HCT116 (cell line): ENCODE measurements around the gene FREM1. TPM values are rescaled to one million over a fixed set of nuclear protein-coding genes. Genes with fewer than 3 reads are reported as not detected.

Experiments used
- ATAC-seq: fragments of 200-7000 bp; cut with Tn5 transposase; 2 replicates; pipeline ENCODE4 v1.9.1; 2020; ENCODE audit warnings: mild to moderate bottlenecking, moderate library complexity
- BruUV-seq: library from RNA; stranded (reverse); fragments of 400-500 nt; replicated peaks from 2 replicates; lab custom pipeline; 2021; lab: Mats Ljungman, UMichigan
- CTCF ChIA-PET: fragments of 300-600 bp; sonication (Branson Sonifier 250); formaldehyde crosslinking; loops from one replicate; lab custom pipeline; 2021; ENCODE audit warnings: antibody characterized with exemption; lab: Charles Lee
- POLR2A ChIA-PET: fragments of 300-600, 350-600 bp; sonication (Branson Sonifier 250); formaldehyde crosslinking; loops from one replicate; lab custom pipeline; 2021; ENCODE audit warnings: antibody characterized with exemption; lab: Charles Lee
- RAD21 ChIA-PET, 2 experiments: fragments of 300-600 bp; sonication (Branson Sonifier 250); formaldehyde crosslinking; loops; one replicate each; lab custom pipeline; 2023; ENCODE audit warnings: low total read pairs in 2 of 2; ENCODE audit not compliant: uncharacterized antibody in 2 of 2, unreplicated experiment in 2 of 2, low non-redundant PET in 1 of 2; lab: Charles Lee
- DNase-seq: peaks from one replicate; pipeline ENCODE4 v3.0.0-alpha.2; 2010; ENCODE audit warnings: low read depth, low spot score
- H2AFZ ChIP-seq: fragments of 200-600 bp; shearing (Covaris generic), sonication (generic); 2 replicates; pipeline ENCODE4 v1.6.1; 2017; ENCODE audit warnings: low read depth, mixed run types, mixed read lengths, antibody characterized with exemption, low read length; ENCODE audit not compliant: poor library complexity, severe bottlenecking
- H3K27ac ChIP-seq: 2 replicates; pipeline ENCODE4 v1.5.1; 2012; ENCODE audit warnings: low read depth, low read length
- H3K27me3 ChIP-seq: fragments of 200-600 bp; sonication (generic); 2 replicates; pipeline ENCODE4 v1.6.1; 2016; ENCODE audit warnings: mixed run types, low read length, mixed read lengths; ENCODE audit not compliant: insufficient read depth
- H3K36me3 ChIP-seq, 2 experiments: fragments of 200-500 bp in 1 of 2; fragments of 200-600 bp in 1 of 2; sonication (Bioruptor generic) in 1 of 2; sonication (generic) in 1 of 2; 2 replicates each; pipeline versions ENCODE4 v1.5.1 to v1.6.1; 2014 to 2016; ENCODE audit warnings: low read length in 2 of 2, inconsistent platforms in 1 of 2, mixed read lengths in 1 of 2, mixed run types in 1 of 2; ENCODE audit not compliant: insufficient read depth in 2 of 2, control insufficient read depth in 1 of 2
- H3K4me1 ChIP-seq, 2 experiments: fragments of 200-600 bp in 1 of 2; sonication (generic) in 1 of 2; 2 replicates each; pipeline versions ENCODE4 v1.5.1 to v1.6.1; 2012 to 2017; ENCODE audit warnings: low read length in 2 of 2, inconsistent platforms in 1 of 2, mild to moderate bottlenecking in 1 of 2, mixed read lengths in 1 of 2, mixed run types in 1 of 2, moderate library complexity in 1 of 2; ENCODE audit not compliant: insufficient read depth in 2 of 2, control insufficient read depth in 1 of 2
- H3K4me2 ChIP-seq: fragments of 200-600 bp; sonication (generic); 2 replicates; pipeline ENCODE4 v1.6.1; 2017; ENCODE audit warnings: mixed run types, low read length, mixed read lengths
- H3K4me3 ChIP-seq, 2 experiments: fragments of 200-600 bp in 1 of 2; sonication (generic) in 1 of 2; replicated peaks in 1 of 2; 2 replicates each; pipeline ENCODE4 v1.5.1; 2011 to 2016; ENCODE audit warnings: low read length in 2 of 2, control low read depth in 1 of 2, low read depth in 1 of 2, mild to moderate bottlenecking in 1 of 2, mixed read lengths in 1 of 2, mixed run types in 1 of 2
- H3K79me2 ChIP-seq: fragments of 200-600 bp; sonication (generic); 2 replicates; pipeline ENCODE4 v1.6.1; 2017; ENCODE audit warnings: mild to moderate bottlenecking, mixed run types, low read length, moderate library complexity, mixed read lengths; ENCODE audit not compliant: insufficient read depth
- H3K9ac ChIP-seq: fragments of 200-600 bp; sonication (generic); 2 replicates; pipeline ENCODE4 v1.6.1; 2016; ENCODE audit warnings: low read length, mixed read lengths
- H3K9me2 ChIP-seq: fragments of 200-600 bp; sonication (generic), shearing (Covaris generic); 2 replicates; pipeline ENCODE4 v1.6.1; 2017; ENCODE audit warnings: mixed run types, mild to moderate bottlenecking, moderate library complexity; ENCODE audit not compliant: insufficient read depth
- H3K9me3 ChIP-seq, 2 experiments: fragments of 200-500 bp in 1 of 2; fragments of 200-600 bp in 1 of 2; sonication (Bioruptor generic) in 1 of 2; sonication (generic) in 1 of 2; 2 replicates each; pipeline ENCODE4 v1.6.1; 2014 to 2017; ENCODE audit warnings: low read length in 2 of 2, mixed read lengths in 2 of 2, inconsistent platforms in 1 of 2, low read depth in 1 of 2, mild to moderate bottlenecking in 1 of 2, mixed run types in 1 of 2, moderate library complexity in 1 of 2; ENCODE audit not compliant: control insufficient read depth in 1 of 2, insufficient read depth in 1 of 2
- H4K20me1 ChIP-seq: fragments of 200-600 bp; sonication (generic), shearing (Covaris generic); 2 replicates; pipeline ENCODE4 v1.6.1; 2017; ENCODE audit warnings: mixed run types, mild to moderate bottlenecking, moderate library complexity; ENCODE audit not compliant: insufficient read depth
- CBX3 ChIP-seq: IDR thresholded peaks from 2 replicates; pipeline ENCODE4 v1.6.1; 2012; ENCODE audit warnings: low read depth
- CEBPB ChIP-seq: IDR thresholded peaks from 2 replicates; pipeline ENCODE4 v1.6.1; 2012; ENCODE audit warnings: low read depth
- EZH2 ChIP-seq: fragments of 200-600 bp; sonication (generic); IDR thresholded peaks from 2 replicates; pipeline ENCODE4 v1.6.1; 2017; ENCODE audit warnings: antibody characterized with exemption, mixed run types
- EZH2phosphoT487 ChIP-seq: fragments of 200-600 bp; IDR thresholded peaks from 2 replicates; pipeline ENCODE4 v1.6.1; 2018; ENCODE audit warnings: antibody characterized with exemption, borderline replicate concordance
- POLR2AphosphoS5 ChIP-seq: IDR thresholded peaks from 2 replicates; pipeline ENCODE4 v1.6.1; 2011; ENCODE audit warnings: mild to moderate bottlenecking, low read depth, low read length, moderate library complexity
- RAD21 ChIP-seq: IDR thresholded peaks from 2 replicates; pipeline ENCODE4 v1.6.1; 2012; ENCODE audit warnings: low read depth, mild to moderate bottlenecking
- SRF ChIP-seq: IDR thresholded peaks from 2 replicates; pipeline ENCODE4 v1.6.1; 2012; ENCODE audit warnings: low read depth
- TCF7L2 ChIP-seq: IDR thresholded peaks from 2 replicates; pipeline ENCODE4 v1.7.0; 2011; ENCODE audit warnings: borderline replicate concordance, inconsistent platforms; ENCODE audit not compliant: insufficient read depth, insufficient read length; ENCODE audit errors: extremely low read depth
- ZFX ChIP-seq: fragments of 450-650 bp; IDR thresholded peaks from 2 replicates; pipeline ENCODE4 v1.6.1; 2017
- ZNF274 ChIP-seq: fragments of 200-500 bp; sonication (Bioruptor generic); IDR thresholded peaks from 2 replicates; pipeline ENCODE4 v1.6.1; 2014; ENCODE audit warnings: mild to moderate bottlenecking, low read depth, low read length, inconsistent platforms
- intact Hi-C: fragments of 100-400 bp; cut with micrococcal nuclease; formaldehyde crosslinking; loops from 2 replicates; pipeline ENCODE4 v1.10.0; 2022
- total RNA-seq: library from RNA; stranded (reverse); gene quantifications from one replicate; pipeline ENCODE4 v1.2.1, GENCODE V29; 2021; ENCODE audit not compliant: unreplicated experiment
- TF ChIP-seq, protein P1 (sequence below): IDR thresholded peaks from 2 replicates; pipeline ENCODE4 v1.6.1; 2012
- TF ChIP-seq, protein P2 (sequence below): IDR thresholded peaks from 2 replicates; pipeline ENCODE4 v1.6.1; 2012
- TF ChIP-seq, protein P3 (sequence below): IDR thresholded peaks from 2 replicates; pipeline ENCODE4 v1.6.1; 2012; ENCODE audit warnings: low read depth
- TF ChIP-seq, protein P4 (sequence below), 3 experiments: fragments of 200-600 bp in 1 of 3; sonication (generic) in 1 of 3; IDR thresholded peaks in 2 of 3; conservative IDR thresholded peaks in 1 of 3; 2 replicates each; pipeline ENCODE4 v1.5.1; 2012 to 2017; ENCODE audit warnings: low read depth in 2 of 3, low read length in 2 of 3, antibody characterized with exemption in 1 of 3, borderline replicate concordance in 1 of 3, control low read depth in 1 of 3, mild to moderate bottlenecking in 1 of 3, mixed read lengths in 1 of 3, mixed run types in 1 of 3, moderate library complexity in 1 of 3; ENCODE audit not compliant: insufficient read depth in 1 of 3

FREM1 gene
- total RNA-seq, 1 experiment from 2014 or later = 0.12 TPM

DNA sequence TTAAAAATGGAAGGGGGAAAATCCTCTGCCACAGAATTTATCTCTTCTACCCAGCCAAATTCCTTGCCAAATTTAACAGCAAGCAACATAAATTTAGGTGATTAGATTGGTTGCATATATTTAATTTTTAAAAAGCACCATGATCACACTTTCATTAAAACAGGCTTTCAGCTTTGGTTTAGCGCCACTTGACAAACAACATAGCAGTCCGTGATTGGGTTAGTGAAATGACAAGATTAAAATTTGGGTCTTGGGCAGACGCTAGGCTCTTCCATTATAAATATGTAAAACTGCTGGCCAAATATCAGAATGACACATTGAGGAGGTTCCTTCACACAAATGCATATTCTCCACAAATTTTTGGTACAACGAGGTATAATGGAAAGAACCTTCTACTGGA, 129.5 kb downstream of the FREM1 start:
- ChIA-PET POLR2A (no interaction called here), RAD21 (no interaction called here), CTCF (interaction anchor here (1.8 kb wide), 1 partner anchor 12 kb away, joined by 4 read pairs; no protein-coding TSS in a partner anchor)
- Histone ChIP-seq H3K9me3 (no peaks in the 10 kb centered on the region), H3K4me3 (no peak overlapping the region), H3K4me2 (no peak overlapping the region), H4K20me1 (no peaks in the 10 kb centered on the region), H3K4me1 (no peaks in the 10 kb centered on the region), H3K27ac (no peak overlapping the region), H3K79me2 (no peaks in the 10 kb centered on the region), H2AFZ (no peak overlapping the region), H3K36me3 (no peaks in the 10 kb centered on the region), H3K9me2 (no peaks in the 10 kb centered on the region), H3K9ac (no peak overlapping the region), H3K27me3 (peaks cover 17% of the 10 kb centered on the region)
- intact Hi-C loops = no loop called here
- ATAC-seq = no peak
- DNase-seq = no peak
- BruUV-seq = no TSS peak
- TF ChIP-seq EZH2phosphoT487 (no peak), TCF7L2 (no peak)
- TF ChIP-seq, protein P1, sequence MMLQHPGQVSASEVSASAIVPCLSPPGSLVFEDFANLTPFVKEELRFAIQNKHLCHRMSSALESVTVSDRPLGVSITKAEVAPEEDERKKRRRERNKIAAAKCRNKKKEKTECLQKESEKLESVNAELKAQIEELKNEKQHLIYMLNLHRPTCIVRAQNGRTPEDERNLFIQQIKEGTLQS = no peak

DNA sequence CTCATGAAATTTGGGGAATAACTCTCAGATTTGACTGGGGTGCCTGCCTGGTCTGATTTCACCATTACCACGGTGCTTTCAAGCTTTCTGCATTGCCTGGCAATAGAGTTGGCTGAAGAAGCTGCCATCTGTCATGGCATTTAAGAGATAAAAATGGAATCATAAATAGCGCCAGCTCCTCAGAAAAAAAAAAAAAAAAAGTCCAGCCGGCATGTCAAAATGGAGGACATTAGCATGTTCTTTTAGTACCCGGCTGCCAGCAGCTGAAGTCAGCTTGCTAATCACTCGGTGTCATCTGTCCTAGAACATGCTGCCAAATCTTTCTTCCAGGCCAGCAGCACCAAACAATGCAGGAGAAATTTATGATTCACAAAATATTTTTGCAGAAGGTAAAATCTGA, 130.0 kb downstream of the FREM1 start:
- no peak overlapping the region for H3K4me3 ChIP-seq
- intact Hi-C loops = no loop called here
- no peak overlapping the region for H3K9ac ChIP-seq
- no peaks in the 10 kb centered on the region for H3K9me2 ChIP-seq
- CTCF ChIA-PET = interaction anchor here (0.9 to 1.8 kb wide), 2 partner anchors 12 to 355 kb away, joined by 4 read pairs; no protein-coding TSS in a partner anchor
- no peak for DNase-seq
- no TSS peak for BruUV-seq
- H3K79me2 ChIP-seq = no peaks in the 10 kb centered on the region
- H3K36me3 ChIP-seq = no peaks in the 10 kb centered on the region
- POLR2A ChIA-PET = no interaction called here
- H2AFZ ChIP-seq = no peak overlapping the region
- no peaks in the 10 kb centered on the region for H3K4me1 ChIP-seq
- H3K27ac ChIP-seq = no peak overlapping the region
- RAD21 ChIA-PET = no interaction called here
- H4K20me1 ChIP-seq = no peaks in the 10 kb centered on the region
- no peak for ATAC-seq
- H3K27me3 ChIP-seq = peaks cover 17% of the 10 kb centered on the region
- H3K9me3 ChIP-seq = no peaks in the 10 kb centered on the region
- no peak overlapping the region for H3K4me2 ChIP-seq
- TF ChIP-seq, protein P2, sequence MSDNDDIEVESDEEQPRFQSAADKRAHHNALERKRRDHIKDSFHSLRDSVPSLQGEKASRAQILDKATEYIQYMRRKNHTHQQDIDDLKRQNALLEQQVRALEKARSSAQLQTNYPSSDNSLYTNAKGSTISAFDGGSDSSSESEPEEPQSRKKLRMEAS = no peak
- no peak for TF ChIP-seq SRF
- no peak for TF ChIP-seq ZNF274
- no peak for TF ChIP-seq CBX3
- no peak for TF ChIP-seq POLR2AphosphoS5
- TF ChIP-seq, protein P1 = no peak
- TF ChIP-seq, protein P3, sequence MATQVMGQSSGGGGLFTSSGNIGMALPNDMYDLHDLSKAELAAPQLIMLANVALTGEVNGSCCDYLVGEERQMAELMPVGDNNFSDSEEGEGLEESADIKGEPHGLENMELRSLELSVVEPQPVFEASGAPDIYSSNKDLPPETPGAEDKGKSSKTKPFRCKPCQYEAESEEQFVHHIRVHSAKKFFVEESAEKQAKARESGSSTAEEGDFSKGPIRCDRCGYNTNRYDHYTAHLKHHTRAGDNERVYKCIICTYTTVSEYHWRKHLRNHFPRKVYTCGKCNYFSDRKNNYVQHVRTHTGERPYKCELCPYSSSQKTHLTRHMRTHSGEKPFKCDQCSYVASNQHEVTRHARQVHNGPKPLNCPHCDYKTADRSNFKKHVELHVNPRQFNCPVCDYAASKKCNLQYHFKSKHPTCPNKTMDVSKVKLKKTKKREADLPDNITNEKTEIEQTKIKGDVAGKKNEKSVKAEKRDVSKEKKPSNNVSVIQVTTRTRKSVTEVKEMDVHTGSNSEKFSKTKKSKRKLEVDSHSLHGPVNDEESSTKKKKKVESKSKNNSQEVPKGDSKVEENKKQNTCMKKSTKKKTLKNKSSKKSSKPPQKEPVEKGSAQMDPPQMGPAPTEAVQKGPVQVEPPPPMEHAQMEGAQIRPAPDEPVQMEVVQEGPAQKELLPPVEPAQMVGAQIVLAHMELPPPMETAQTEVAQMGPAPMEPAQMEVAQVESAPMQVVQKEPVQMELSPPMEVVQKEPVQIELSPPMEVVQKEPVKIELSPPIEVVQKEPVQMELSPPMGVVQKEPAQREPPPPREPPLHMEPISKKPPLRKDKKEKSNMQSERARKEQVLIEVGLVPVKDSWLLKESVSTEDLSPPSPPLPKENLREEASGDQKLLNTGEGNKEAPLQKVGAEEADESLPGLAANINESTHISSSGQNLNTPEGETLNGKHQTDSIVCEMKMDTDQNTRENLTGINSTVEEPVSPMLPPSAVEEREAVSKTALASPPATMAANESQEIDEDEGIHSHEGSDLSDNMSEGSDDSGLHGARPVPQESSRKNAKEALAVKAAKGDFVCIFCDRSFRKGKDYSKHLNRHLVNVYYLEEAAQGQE = no peak
- TF ChIP-seq RAD21 = no peak
- no peak for TF ChIP-seq CEBPB
- no peak for TF ChIP-seq EZH2
- TF ChIP-seq, protein P4, sequence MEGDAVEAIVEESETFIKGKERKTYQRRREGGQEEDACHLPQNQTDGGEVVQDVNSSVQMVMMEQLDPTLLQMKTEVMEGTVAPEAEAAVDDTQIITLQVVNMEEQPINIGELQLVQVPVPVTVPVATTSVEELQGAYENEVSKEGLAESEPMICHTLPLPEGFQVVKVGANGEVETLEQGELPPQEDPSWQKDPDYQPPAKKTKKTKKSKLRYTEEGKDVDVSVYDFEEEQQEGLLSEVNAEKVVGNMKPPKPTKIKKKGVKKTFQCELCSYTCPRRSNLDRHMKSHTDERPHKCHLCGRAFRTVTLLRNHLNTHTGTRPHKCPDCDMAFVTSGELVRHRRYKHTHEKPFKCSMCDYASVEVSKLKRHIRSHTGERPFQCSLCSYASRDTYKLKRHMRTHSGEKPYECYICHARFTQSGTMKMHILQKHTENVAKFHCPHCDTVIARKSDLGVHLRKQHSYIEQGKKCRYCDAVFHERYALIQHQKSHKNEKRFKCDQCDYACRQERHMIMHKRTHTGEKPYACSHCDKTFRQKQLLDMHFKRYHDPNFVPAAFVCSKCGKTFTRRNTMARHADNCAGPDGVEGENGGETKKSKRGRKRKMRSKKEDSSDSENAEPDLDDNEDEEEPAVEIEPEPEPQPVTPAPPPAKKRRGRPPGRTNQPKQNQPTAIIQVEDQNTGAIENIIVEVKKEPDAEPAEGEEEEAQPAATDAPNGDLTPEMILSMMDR (IDR thresholded peaks at IDR 0.05 in 2 of 3, conservative IDR thresholded peaks at IDR 0.05 in 1 of 3; ENCODE audit: borderline replicate concordance in 1 of 3, insufficient read depth in 1 of 3, low read depth in 2 of 3, low read length in 2 of 3) = no peak
- no peak for TF ChIP-seq ZFX
- no peak for TF ChIP-seq TCF7L2
